GM21381 (cell line): ENCODE results near the gene QPCT.
"Not testable (repeated sequence)": the region's sequence is repeated elsewhere in the genome, so short reads cannot be mapped to it uniquely, and the experiment has no call there.

Experiments
- ATAC-seq: cut with Tn5 transposase; IDR thresholded peaks from one replicate; pipeline ENCODE4 v1.9.1; 2021; ENCODE audit warnings: mild to moderate bottlenecking, moderate library complexity; ENCODE audit not compliant: unreplicated experiment

Gene QPCT

GRCh38 chr2:37389989-37390765 is 45.7 kb downstream of the QPCT start:
- peak; percentile 94 for ATAC-seq

GRCh38 chr2:37390777-37391176 is 46.3 kb downstream of the QPCT start:
- ATAC-seq, result no peak

- no peak for ATAC-seq
Measured at GRCh38 chr2:37391711-37392110, 47.3 kb downstream of the QPCT start.

GRCh38 chr2:37392428-37392827 is 48.0 kb downstream of the QPCT start:
- ATAC-seq, result no peak

- ATAC-seq, result no peak
Measured at GRCh38 chr2:37394263-37394662, 49.8 kb downstream of the QPCT start.

GRCh38 chr2:37394796-37395555 is 50.5 kb downstream of the QPCT start:
- no peak for ATAC-seq

GRCh38 chr2:37396890-37397565 is 52.6 kb downstream of the QPCT start:
- no peak for ATAC-seq

- no peak for ATAC-seq
Measured at GRCh38 chr2:37398990-37399389, 54.6 kb downstream of the QPCT start.

GRCh38 chr2:37400041-37400440 is 55.6 kb downstream of the QPCT start:
- ATAC-seq, result no peak

- no peak for ATAC-seq
Measured at GRCh38 chr2:37402636-37403035, 58.2 kb downstream of the QPCT start.

- no peak for ATAC-seq
Measured at GRCh38 chr2:37405781-37406180, 61.4 kb downstream of the QPCT start.

- ATAC-seq, result no peak
Measured at GRCh38 chr2:37412231-37412630, 67.8 kb downstream of the QPCT start.

- ATAC-seq, result not testable (repeated sequence)
Measured at GRCh38 chr2:37413911-37414469, 69.6 kb downstream of the QPCT start.

GRCh38 chr2:37414470-37414949 is 70.1 kb downstream of the QPCT start:
- ATAC-seq, result no peak

- ATAC-seq, result no peak
Measured at GRCh38 chr2:37415128-37415820, 70.8 kb downstream of the QPCT start.

GRCh38 chr2:37417321-37417720 is 72.9 kb downstream of the QPCT start:
- no peak for ATAC-seq

- ATAC-seq, result no peak
Measured at GRCh38 chr2:37418956-37419355, 74.5 kb downstream of the QPCT start.

GRCh38 chr2:37421686-37422085 is 77.3 kb downstream of the QPCT start:
- ATAC-seq, result no peak

- no peak for ATAC-seq
Measured at GRCh38 chr2:37422816-37423215, 78.4 kb downstream of the QPCT start.
